GM18870 (cell line): ENCODE measurements around the gene SPTBN5.

Experiments
- ATAC-seq: cut with Tn5 transposase; IDR thresholded peaks from one replicate; pipeline ENCODE4 v1.9.1; 2021; ENCODE audit warnings: moderate library complexity; ENCODE audit not compliant: unreplicated experiment

The SPTBN5 gene

GRCh38 chr15:41868321-41868720 lies 25.5 kb downstream of the SPTBN5 start:
- ATAC-seq = no peak

- no peak for ATAC-seq
Observed at GRCh38 chr15:41866872-41867579, 26.8 kb downstream of the SPTBN5 start.

- ATAC-seq = no peak
Observed at GRCh38 chr15:41866263-41866703, 27.6 kb downstream of the SPTBN5 start.

DNA sequence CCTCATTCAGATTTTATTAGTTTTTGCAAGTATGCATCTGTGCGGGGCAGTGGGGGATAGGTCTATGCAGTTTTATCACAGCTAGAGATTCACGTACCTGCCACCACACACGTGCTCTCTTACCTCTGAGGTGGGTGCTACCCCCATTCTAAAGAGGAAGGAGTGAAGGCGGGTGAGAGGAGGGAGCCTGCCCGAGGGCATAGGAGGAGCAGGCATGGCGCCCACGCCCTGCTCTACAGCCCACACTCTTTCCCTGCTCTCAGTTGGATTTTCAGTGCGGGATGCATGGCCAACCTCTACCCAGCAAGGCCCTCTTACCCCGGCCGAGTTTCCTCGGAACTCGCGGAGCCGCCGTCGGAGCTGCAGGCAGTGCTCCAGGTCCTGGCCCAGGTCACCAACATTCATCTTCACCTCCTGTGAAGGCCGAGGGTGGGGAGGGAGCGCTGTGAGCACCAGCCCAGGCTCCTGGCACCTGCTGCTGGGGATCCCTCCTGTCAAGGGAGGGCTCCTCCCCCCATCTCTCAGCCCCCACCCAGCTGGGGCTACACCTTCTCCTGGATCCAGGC lies 28.3 kb downstream of the SPTBN5 start:
- ATAC-seq = no peak

DNA sequence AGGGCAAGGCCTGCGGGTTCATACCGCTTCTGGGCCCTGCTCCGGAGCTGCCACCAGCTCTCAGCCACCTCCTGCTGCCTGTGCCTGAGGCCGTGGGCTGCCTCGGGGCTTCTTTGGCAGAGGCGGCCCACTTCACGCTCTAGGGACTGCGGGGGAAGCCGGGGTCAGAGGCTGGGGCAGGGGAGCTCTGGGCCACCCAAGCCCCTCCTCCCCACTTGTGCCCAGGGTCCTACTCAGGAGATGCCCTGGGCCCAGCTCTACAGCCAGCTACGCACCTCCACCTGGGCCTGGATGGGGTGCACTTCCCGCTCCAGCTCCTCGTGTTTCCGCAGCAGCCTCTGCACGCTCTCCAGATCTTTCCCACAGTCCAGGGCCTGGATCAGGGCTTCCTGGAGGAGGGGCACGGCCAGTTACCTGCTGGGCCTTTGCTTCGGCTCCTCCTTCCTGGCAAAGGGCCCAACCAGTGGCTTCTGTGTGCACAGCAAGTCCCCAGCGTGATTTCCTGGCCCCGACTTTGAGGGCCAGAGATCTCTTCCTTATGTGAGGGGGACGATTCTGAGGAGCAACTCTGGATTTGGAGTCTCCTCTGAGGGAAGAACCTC lies 31.2 kb downstream of the SPTBN5 start:
- no peak for ATAC-seq

GRCh38 chr15:41861736-41862356 lies 32.0 kb downstream of the SPTBN5 start:
- ATAC-seq = no peak

GRCh38 chr15:41860049-41860828 lies 33.6 kb downstream of the SPTBN5 start:
- ATAC-seq = no peak

DNA sequence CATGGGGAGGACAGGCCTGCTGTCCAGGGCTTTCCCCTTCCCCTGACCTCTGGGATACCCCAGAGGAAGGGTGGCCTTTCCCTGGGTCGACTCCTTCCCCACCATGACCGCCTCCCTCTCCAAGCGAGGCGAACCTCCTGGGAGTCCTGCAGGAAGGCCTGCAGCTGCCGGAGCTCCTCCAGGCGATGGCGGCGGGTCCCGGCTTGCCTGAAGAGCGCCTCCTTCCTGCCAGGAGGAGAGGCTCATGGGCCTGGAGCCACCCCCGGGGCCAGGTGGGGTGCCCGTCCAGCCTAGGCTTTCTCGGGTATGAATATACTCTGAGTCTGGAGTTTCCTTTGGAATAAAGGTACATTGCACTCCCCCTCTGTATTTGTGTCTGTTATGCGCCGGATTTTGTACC lies 35.1 kb downstream of the SPTBN5 start:
- ATAC-seq = no peak

GRCh38 chr15:41857316-41857715 lies 36.5 kb downstream of the SPTBN5 start:
- no peak for ATAC-seq

GRCh38 chr15:41856716-41857115 lies 37.1 kb downstream of the SPTBN5 start:
- ATAC-seq = no peak

GRCh38 chr15:41856262-41856661 lies 37.6 kb downstream of the SPTBN5 start:
- no peak for ATAC-seq

GRCh38 chr15:41855261-41855961 lies 38.4 kb downstream of the SPTBN5 start:
- no peak for ATAC-seq

- no peak for ATAC-seq
Observed at GRCh38 chr15:41854443-41854842, 39.4 kb downstream of the SPTBN5 start.

DNA sequence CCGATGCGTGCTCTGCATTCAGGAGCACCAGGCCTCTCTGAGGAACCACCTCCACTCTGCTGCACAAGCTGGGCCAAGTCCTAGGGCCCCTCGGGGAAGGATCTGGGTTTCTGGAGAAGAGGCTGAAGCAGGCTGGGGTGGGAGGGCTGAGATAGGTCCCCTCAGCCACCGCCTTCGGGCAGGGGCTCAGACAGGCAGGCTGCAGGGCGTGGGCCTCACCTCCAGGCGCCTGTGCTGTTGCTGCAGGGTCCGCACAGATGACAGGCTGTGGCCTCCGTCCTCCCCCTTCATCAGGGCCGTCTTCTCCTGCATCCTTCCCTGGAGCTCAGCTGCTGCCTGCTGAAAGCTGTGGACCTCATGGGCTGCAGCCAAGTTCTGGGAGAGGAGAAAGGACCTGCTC lies 40.0 kb downstream of the SPTBN5 start:
- no peak for ATAC-seq

DNA sequence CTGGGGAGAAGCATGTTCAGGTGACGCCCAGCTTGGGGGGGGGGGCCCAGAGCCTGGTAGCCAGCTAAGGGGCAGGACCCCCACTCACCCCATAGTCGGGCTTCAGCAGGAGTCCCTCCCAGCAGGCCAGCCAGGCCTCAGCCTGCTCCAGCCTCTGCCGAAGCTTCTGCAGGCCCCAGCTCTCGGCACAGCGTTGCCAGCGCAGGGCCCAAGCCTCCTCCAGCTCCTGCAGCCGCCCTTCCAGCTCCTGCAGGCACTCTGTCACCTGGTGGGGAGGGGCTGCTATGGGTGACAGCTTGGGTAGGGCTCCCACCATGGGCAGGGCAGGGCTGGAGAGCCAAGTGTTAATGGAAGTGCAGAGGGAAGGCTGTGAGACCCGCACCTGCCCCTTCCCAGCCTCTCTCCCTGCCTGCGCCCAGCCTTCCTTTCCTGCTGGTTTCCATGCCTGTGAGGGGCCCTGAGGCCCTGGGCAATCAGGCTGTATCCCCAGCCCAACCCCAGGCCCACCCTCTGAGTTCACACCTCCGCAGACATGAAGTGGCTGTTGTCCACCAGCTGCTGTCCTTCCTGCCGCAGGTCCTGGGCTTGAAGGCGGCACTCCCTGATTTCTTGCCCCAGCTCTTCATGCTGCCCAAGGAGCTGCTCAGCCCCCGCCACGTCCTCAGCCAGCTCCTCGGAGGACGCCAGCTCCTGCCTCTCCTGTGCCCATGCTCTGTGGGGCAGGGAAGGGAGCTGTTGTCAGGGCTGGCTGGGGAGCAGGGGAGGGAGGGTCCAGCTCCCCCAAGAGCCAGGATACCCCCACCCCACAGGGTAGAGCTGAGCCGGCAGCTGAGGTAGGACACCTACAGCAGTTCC lies 40.9 kb downstream of the SPTBN5 start:
- no peak for ATAC-seq

GRCh38 chr15:41851755-41852370 lies 42.0 kb downstream of the SPTBN5 start:
- ATAC-seq = no peak

GRCh38 chr15:41851167-41851523 lies 42.7 kb downstream of the SPTBN5 start:
- no peak for ATAC-seq

DNA sequence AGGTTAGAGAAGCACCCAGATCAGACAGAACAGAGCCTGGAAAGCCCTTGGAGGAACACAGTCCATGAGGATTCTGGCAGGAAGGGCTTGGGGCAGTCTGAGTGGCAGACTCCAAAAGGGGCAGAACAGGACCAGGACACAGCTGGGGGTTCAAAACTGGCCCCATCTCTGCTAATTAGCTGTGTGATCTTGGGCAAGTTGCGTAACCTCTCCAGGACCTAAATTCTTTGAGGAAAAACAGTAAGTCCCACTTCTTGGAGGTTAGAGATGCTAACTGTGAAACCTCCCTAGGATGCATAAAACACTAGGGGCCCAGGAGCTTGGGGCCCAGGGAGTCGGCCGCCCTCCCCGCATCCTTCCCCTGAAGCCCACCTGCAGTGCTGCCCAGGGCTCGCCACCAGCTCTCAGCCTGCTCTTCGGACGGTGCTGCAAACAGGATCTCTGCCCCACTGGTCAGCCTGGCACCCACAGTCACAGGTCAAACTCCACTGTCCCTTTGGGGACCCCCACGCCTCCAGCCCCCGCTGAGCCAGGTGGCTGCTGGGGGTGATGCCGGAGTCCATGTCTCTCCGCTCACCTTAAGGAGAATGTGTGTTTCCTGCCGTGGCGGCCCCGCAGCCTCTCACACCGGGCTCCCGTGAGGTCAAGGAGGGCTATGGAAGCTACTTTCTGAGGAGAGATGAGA lies 43.2 kb downstream of the SPTBN5 start:
- ATAC-seq = no peak

DNA sequence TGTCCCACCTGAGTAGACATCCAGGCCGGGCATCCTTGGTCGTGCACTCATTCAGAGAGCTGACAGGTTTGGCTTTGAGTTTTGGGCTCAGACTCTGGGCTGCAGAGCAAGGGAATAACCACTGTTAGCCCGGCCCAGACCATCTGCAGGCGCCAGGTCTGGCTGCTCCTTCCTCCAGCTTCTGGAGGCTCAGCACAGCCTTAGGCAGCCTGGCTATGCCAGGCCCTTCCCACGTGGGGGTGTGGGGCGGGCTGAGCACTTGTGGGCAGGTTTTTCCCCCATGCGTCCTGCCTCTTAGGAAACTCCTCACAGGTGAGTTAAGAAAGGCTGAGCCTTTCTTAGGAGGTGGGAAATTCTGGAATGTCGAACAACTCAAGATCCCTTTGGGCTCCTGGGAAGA lies 44.0 kb downstream of the SPTBN5 start:
- no peak for ATAC-seq
